Right cardiac atrium (tissue), 5 donors: ENCODE results near the gene PROM2. TPM values are rescaled to one million over a fixed set of nuclear protein-coding genes. Genes with fewer than 3 reads are reported as not detected.

ENCODE experiments used
- ATAC-seq, 2 donors: fragments of 200-7000 bp; cut with Tn5 transposase; one replicate each; pipeline versions ENCODE4 v1.8.0 to v1.9.1; 2020; ENCODE audit warnings: moderate library complexity in 2 of 2, mild to moderate bottlenecking in 1 of 2
- DNase-seq, 3 donors: peaks; one replicate each; pipeline ENCODE4 v3.0.0-alpha.2; 2020
- H3K27ac ChIP-seq: one replicate; pipeline ENCODE4 v1.5.1; 2013; ENCODE audit warnings: mild to moderate bottlenecking, low read length, control low read depth, moderate library complexity
- H3K27me3 ChIP-seq: one replicate; pipeline ENCODE4 v1.6.1; 2013; ENCODE audit not compliant: control insufficient read depth, insufficient read depth
- H3K4me1 ChIP-seq: one replicate; pipeline ENCODE4 v1.6.1; 2013; ENCODE audit warnings: low read length; ENCODE audit not compliant: control insufficient read depth, insufficient read depth
- H3K4me3 ChIP-seq: one replicate; pipeline ENCODE4 v1.5.1; 2013; ENCODE audit warnings: low read length, control low read depth
- H3K9me3 ChIP-seq: one replicate; pipeline ENCODE4 v1.6.1; 2013; ENCODE audit warnings: low read length; ENCODE audit not compliant: control insufficient read depth
- WGBS: extraction: QIAGEN DNeasy Blood & Tissue Kit; methylation state at CpG from one replicate; pipeline ENCODE4 v1.1.7; 2013; 5-methylcytosine and 5-hydroxymethylcytosine counted together
- intact Hi-C, 4 donors: fragments of 100-400 bp; cut with DNase I; formaldehyde crosslinking; loops; one replicate each; pipeline versions ENCODE4 v1.11.0 to v1.14.0; 2022 to 2023
- polyA plus RNA-seq: library from polyadenylated mRNA; stranded (reverse); fragments of 200-250 nt; gene quantifications from one replicate; pipeline ENCODE4 v1.2.3, GENCODE V29; 2013
- total RNA-seq, 4 donors: library from RNA; stranded (reverse); fragmentation: NEBNext Ultra II Directional; extraction: Animal tissue kit (Norgen Biotek cat#: 25700); gene quantifications; one replicate each; pipeline ENCODE4 v1.2.1, GENCODE V29; 2021
- donor health status: healthy with polysubstance abuse.
- donor health status: DM: no; HTN: yes; CAD: no.
- donor health status: DM: no; HTN: no; CAD: no.
- donor health status: DM: no; HTN: yes; CAD: no; lungs with severe emphysema.
- donor health status: DM: yes; HTN: yes; CAD: no.

The PROM2 gene
- total and polyA plus RNA-seq, 5 donors, result 0.66 to 1.6 (median 1.1) TPM

DNA sequence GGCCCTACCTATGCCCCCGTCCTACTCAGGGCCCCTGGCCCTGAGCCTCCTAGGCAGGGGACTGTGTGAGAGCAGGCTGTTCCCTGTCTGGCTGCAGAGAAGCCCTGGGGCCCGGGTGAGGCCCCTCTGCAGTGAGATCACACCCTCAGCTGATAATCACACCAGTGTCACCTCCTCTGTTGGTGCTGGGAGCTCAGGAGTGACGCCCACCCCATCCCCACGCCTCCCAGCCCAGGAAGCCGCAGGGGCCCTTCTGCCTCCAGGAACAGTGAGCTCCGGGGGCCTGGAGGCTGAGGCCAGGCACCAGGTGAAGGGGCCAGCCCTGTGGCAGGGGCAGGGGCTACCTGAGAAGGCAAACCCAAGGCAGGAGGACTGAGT is 42.9 kb downstream of the PROM2 start:
- H3K27ac ChIP-seq, result no peak overlapping the region
- H3K9me3 ChIP-seq, result no peaks in the 10 kb centered on the region
- WGBS, result 60% methylated on average over 6 of the region's 6 CpGs
- no peaks in the 10 kb centered on the region for H3K27me3 ChIP-seq
- H3K4me3 ChIP-seq, result no peak overlapping the region
- ATAC-seq, result no peak
- peak in 1 of 3 donors; percentile 25 for DNase-seq
- intact Hi-C loops, result no loop called here
- no peaks in the 10 kb centered on the region for H3K4me1 ChIP-seq

GRCh38 chr2:95317665-95318425 is 43.6 kb downstream of the PROM2 start:
- ATAC-seq (no peak), DNase-seq (peak in 1 of 3 donors; percentile 27)
- Histone ChIP-seq H3K4me3 (no peak overlapping the region), H3K9me3 (no peaks in the 10 kb centered on the region), H3K27me3 (no peaks in the 10 kb centered on the region), H3K4me1 (no peaks in the 10 kb centered on the region), H3K27ac (no peak overlapping the region)
- intact Hi-C loops, result no loop called here
- WGBS, result 92% methylated on average over 12 of the region's 12 CpGs

- DNase-seq, result peak in 1 of 3 donors; percentile 18
- intact Hi-C loops, result no loop called here
- H3K27ac ChIP-seq, result no peak overlapping the region
- no peaks in the 10 kb centered on the region for H3K4me1 ChIP-seq
- no peaks in the 10 kb centered on the region for H3K9me3 ChIP-seq
- WGBS, result 81% methylated on average over 13 of the region's 13 CpGs
- no peaks in the 10 kb centered on the region for H3K27me3 ChIP-seq
- ATAC-seq, result no peak
- H3K4me3 ChIP-seq, result no peak overlapping the region
These were observed 44.4 kb downstream of the PROM2 start for GRCh38 chr2:95318431-95319220.

DNA sequence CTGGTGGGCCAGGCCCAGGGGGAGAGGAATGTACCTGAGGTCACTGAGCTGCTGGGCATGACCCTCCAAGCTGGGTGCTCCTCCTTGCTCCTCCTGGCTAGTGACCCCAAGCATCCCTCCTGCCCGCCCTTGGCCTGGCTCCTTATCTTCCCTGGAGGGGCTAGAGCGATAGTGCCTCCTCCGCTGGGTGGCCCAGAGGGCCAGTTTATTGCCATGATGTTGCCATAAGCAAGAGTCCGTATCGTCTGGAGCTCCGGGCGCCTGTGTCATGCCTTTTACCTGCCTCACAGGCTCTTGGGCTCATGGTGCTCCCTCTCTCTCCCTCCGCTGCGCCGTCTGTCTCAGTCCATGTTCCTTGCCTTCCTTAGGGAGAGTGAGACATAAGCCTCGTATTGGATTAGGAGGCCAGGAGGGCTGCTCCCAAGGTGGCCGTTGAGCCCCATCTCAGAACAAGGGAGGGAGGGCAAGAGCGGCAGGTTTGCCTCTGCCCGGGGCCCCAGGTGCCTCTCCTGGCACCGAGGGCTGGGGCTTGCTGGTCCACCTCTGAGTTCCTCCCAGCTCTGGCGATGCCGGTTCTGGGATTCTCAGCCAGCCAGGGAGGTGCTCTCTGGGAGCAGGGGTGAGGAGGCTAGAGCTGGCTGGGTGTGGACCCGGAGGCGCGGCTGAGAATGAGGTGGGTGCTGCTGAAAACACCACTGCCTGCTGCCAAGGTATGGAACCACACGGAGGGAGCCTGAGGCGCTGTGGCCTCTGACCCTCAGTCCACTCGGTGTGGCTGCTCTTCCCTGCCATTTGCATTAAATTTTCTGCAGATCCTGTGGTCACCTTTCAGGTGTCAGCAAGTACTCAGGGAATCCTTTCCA is 45.5 kb downstream of the PROM2 start:
- H3K27me3 ChIP-seq, result no peaks in the 10 kb centered on the region
- H3K4me1 ChIP-seq, result no peaks in the 10 kb centered on the region
- no peaks in the 10 kb centered on the region for H3K9me3 ChIP-seq
- ATAC-seq (no peak), DNase-seq (peak in 2 of 3 donors; percentile 37 to 40)
- no peak overlapping the region for H3K4me3 ChIP-seq
- intact Hi-C loops, result no loop called here
- WGBS, result 82% methylated on average over 23 of the region's 23 CpGs
- H3K27ac ChIP-seq, result no peak overlapping the region

GRCh38 chr2:95320344-95320712 is 46.1 kb downstream of the PROM2 start:
- Histone ChIP-seq H3K9me3 (no peaks in the 10 kb centered on the region), H3K4me3 (no peak overlapping the region), H3K27ac (no peak overlapping the region), H3K4me1 (no peaks in the 10 kb centered on the region), H3K27me3 (no peaks in the 10 kb centered on the region)
- intact Hi-C loops, result no loop called here
- WGBS, result 75% methylated on average over 11 of the region's 11 CpGs
- no peak for ATAC-seq
- peak in 1 of 3 donors; percentile 52 for DNase-seq

DNA sequence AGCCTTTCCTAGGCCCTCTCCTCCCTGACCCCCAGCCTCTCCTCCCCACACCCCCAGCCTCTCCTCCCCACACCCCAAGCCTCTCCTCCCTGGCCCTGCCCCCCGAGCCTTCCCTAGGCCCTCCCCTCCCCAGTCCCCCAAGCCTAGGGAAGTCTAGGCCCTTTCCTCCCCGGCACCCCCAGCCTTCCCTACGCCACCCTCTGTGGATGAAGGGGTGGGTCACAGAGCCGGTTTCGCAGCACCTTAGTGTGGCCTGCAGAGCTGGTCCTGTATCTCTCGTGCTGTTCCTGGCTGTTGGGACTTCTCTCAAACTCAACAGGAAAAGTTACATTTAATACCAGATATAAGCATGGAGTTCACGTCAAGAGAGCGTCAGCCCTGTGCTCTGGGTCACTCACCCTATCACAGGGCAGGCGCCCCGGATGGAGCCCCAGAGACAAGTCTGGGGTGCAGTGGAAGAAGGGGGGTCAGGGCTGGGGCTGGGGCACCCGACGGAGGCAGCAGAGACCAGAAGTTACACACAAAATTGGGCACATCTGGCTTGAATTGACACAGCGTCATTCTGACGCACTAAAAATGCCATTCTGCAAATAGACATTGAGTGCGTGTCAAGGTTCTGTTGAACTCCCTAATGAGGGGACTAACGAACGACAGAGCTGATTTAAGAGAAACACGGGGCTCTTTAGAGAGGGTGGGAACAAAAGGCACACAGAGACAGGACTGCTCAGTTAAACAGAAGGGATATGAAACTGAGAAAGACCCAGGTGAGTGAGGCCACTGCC is 46.9 kb downstream of the PROM2 start:
- Histone ChIP-seq H3K9me3 (no peaks in the 10 kb centered on the region), H3K4me1 (no peaks in the 10 kb centered on the region), H3K27ac (no peak overlapping the region), H3K27me3 (no peaks in the 10 kb centered on the region), H3K4me3 (no peak overlapping the region)
- intact Hi-C loops, result no loop called here
- ATAC-seq (no peak), DNase-seq (peak in 1 of 3 donors; percentile 38)
- WGBS, result 78% methylated on average over 18 of the region's 18 CpGs

- DNase-seq (peak in 2 of 3 donors; percentile 34 to 50), ATAC-seq (no peak)
- Histone ChIP-seq H3K9me3 (no peaks in the 10 kb centered on the region), H3K27me3 (no peaks in the 10 kb centered on the region), H3K27ac (no peak overlapping the region), H3K4me3 (no peak overlapping the region), H3K4me1 (no peaks in the 10 kb centered on the region)
- intact Hi-C loops, result no loop called here
- 74% methylated on average over 26 of the region's 26 CpGs for WGBS
These were observed 49.3 kb downstream of the PROM2 start for GRCh38 chr2:95323347-95324155.

DNA sequence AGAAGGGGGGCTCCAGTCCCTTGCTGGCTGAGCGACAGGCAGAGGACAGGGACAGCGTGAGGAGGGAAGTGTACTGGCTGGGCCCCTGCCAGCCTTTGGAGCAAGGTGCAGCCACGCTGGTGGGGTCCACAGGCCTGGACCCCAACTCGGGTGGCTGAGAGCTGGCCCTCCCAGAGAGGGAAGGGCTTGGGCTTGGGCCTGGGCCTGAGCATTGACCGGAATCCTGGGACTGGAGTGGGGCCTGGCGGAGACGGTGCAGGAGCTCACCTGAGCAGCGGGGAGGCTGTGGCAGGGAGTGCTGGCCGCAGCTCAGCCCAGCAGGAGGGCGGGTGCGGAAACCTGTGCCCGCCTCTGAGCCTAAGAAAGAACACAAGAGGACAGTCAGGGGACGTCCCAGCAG is 50.8 kb downstream of the PROM2 start:
- WGBS, result 88% methylated on average over 13 of the region's 13 CpGs
- Histone ChIP-seq H3K4me1 (no peaks in the 10 kb centered on the region), H3K9me3 (no peaks in the 10 kb centered on the region), H3K27ac (no peak overlapping the region), H3K4me3 (no peak overlapping the region), H3K27me3 (no peaks in the 10 kb centered on the region)
- ATAC-seq (no peak), DNase-seq (peak in 1 of 3 donors; percentile 31)
- intact Hi-C loops, result no loop called here

DNA sequence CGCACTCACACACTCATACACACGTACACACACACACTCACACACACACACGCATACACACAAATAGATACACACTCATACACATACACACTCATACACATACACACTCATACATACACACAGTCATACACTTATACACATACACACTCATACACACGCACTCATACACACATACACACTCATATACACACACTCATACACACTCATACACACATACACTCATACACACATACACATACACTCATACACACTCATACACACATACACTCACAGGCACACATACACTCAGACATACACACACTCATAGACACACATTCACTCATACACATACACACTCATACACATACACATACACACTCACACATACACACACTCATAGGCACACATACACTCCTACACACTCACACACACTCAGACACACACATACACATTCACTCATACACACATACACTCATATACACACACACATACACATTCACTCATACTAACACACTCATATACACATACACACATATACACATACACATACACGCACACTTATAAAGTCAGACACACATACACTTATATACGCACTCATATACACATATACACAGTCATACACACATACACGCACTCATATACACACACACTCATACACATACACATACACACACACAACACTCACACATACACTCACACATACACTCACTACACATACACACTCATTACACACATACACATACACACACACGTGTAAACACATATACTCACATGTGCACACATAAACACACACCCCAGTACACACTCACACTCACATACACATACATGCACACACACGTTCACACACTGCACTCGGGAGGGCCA is 51.6 kb downstream of the PROM2 start:
- ATAC-seq, result no peak
- 95% methylated on average over 10 of the region's 10 CpGs for WGBS
- Histone ChIP-seq H3K9me3 (no peaks in the 10 kb centered on the region), H3K27me3 (no peaks in the 10 kb centered on the region), H3K27ac (no peak overlapping the region), H3K4me1 (no peaks in the 10 kb centered on the region), H3K4me3 (no peak overlapping the region)
- intact Hi-C loops, result no loop called here
- no peak for DNase-seq
